ENCODE results near the gene VMAC. TPM values are rescaled to one million over a fixed set of nuclear protein-coding genes. Genes with fewer than 3 reads are reported as not detected.

Gene VMAC
- total and polyA plus RNA-seq, 9 of the 15 experiments (the other 6 are each of a cell fraction or from before 2014, with no cell fraction given), result 0.03 to 3.4 (median 1.1) TPM

GRCh38 chr19:5903624-5904351 lies 884 bp upstream of the VMAC start, which contains the start of gene NDUFA11 (continued):
- TF ChIP-seq SP2 (IDR thresholded peaks at IDR 0.05; ENCODE audit: extremely low read depth, low read depth, low read length, poor library complexity, severe bottlenecking) (no peak), NFXL1 (CRISPR knock-in tag; IDR thresholded peaks at IDR 0.05) (no peak), ESRRA (IDR thresholded peaks at IDR 0.05; ENCODE audit: borderline replicate concordance, low read depth) (no peak; the same call in none of the 2 replicates), CTCF (IDR thresholded peaks at IDR 0.05 in 2 of 3, conservative IDR thresholded peaks at IDR 0.05 in 1 of 3; ENCODE audit: insufficient read depth in 2 of 3, low read depth in 1 of 3, low read length in 3 of 3) (no peak), MTA2 (IDR thresholded peaks at IDR 0.05; ENCODE audit: low read depth) (no peak), EP400 (IDR thresholded peaks at IDR 0.05) (peak; percentile 100), ZBTB11 (CRISPR knock-in tag; IDR thresholded peaks at IDR 0.05) (peak in 1 of 3 experiments; percentile 29; a peak in 1 of 6 replicates), NFIX (CRISPR knock-in tag; IDR thresholded peaks at IDR 0.05; ENCODE audit: low read depth) (no peak), MBD1 (CRISPR knock-in tag; IDR thresholded peaks at IDR 0.05) (no peak), POLR2AphosphoS2 (IDR thresholded peaks at IDR 0.05; ENCODE audit: low read length) (no peak), CGGBP1 (CRISPR knock-in tag; IDR thresholded peaks at IDR 0.05) (no peak), ERF (CRISPR knock-in tag; IDR thresholded peaks at IDR 0.05) (no peak), ZNF717 (CRISPR knock-in tag; IDR thresholded peaks at IDR 0.05) (no peak), ZNF134 (CRISPR knock-in tag; conservative IDR thresholded peaks at IDR 0.05) (no peak)
- TF ChIP-seq, protein P1, sequence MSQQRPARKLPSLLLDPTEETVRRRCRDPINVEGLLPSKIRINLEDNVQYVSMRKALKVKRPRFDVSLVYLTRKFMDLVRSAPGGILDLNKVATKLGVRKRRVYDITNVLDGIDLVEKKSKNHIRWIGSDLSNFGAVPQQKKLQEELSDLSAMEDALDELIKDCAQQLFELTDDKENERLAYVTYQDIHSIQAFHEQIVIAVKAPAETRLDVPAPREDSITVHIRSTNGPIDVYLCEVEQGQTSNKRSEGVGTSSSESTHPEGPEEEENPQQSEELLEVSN (IDR thresholded peaks at IDR 0.05; ENCODE audit: borderline replicate concordance in 1 of 2, extremely low read depth in 1 of 2, insufficient read depth in 1 of 2, insufficient read length in 1 of 2, low read depth in 1 of 2, low read length in 1 of 2, poor library complexity in 1 of 2, severe bottlenecking in 1 of 2), result peak; percentile 48 to 61
- TF ChIP-seq, protein P2, sequence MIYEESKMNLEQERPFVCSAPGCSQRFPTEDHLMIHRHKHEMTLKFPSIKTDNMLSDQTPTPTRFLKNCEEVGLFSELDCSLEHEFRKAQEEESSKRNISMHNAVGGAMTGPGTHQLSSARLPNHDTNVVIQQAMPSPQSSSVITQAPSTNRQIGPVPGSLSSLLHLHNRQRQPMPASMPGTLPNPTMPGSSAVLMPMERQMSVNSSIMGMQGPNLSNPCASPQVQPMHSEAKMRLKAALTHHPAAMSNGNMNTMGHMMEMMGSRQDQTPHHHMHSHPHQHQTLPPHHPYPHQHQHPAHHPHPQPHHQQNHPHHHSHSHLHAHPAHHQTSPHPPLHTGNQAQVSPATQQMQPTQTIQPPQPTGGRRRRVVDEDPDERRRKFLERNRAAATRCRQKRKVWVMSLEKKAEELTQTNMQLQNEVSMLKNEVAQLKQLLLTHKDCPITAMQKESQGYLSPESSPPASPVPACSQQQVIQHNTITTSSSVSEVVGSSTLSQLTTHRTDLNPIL (CRISPR knock-in tag; IDR thresholded peaks at IDR 0.05), result no peak
